Right ventricle myocardium superior (tissue), 1 donor: ENCODE results near the gene CXCL17. TPM values are rescaled to one million over a fixed set of nuclear protein-coding genes. Genes with fewer than 3 reads are reported as not detected.

ENCODE experiments used
- total RNA-seq: library from RNA; stranded (reverse); fragmentation: NEBNext Ultra II Directional; extraction: Animal tissue kit (Norgen Biotek cat#: 25700); gene quantifications from one replicate; pipeline ENCODE4 v1.2.1, GENCODE V29; 2021
- donor health status: DM: no; HTN: yes; CAD: no; lungs with severe emphysema.

CXCL17 gene
- total RNA-seq, 1 donor from 2014 or later = not detected

Other genes with a start within 250 kb of the CXCL17 start
- gene DEDD2, start 225.3 kb downstream of the CXCL17 start, total RNA-seq = 14.8 TPM
- 5.4 TPM for gene ZNF526, start 222.6 kb downstream of the CXCL17 start, total RNA-seq
- 35.6 TPM for gene GSK3A, start 200.3 kb downstream of the CXCL17 start, total RNA-seq
- gene ERF, start 187.8 kb downstream of the CXCL17 start, total RNA-seq = 42.1 TPM
- gene CIC, start 173.7 kb downstream of the CXCL17 start, total RNA-seq = 33.6 TPM
- not detected for gene PRR19, start 140.8 kb downstream of the CXCL17 start, total RNA-seq
- gene PAFAH1B3, start 140.3 kb downstream of the CXCL17 start, total RNA-seq = 4.3 TPM
- gene TMEM145, start 129.6 kb downstream of the CXCL17 start, total RNA-seq = 0.11 TPM
- gene MEGF8, start 117.3 kb downstream of the CXCL17 start, total RNA-seq = 34.3 TPM
- gene CNFN, start 52.6 kb downstream of the CXCL17 start, total RNA-seq = 1.1 TPM
- gene LIPE, start 15.6 kb downstream of the CXCL17 start, total RNA-seq = 61.4 TPM
- 2.6 TPM for gene CEACAM1, start 85.5 kb upstream of the CXCL17 start, total RNA-seq
- not detected for gene CEACAM8, start 152.0 kb upstream of the CXCL17 start, total RNA-seq